IPS-18a (cell line): ENCODE data around the gene RDX.
A peak's percentile ranks its signal among the peaks of the same experiment; 100 is the strongest.
"Not testable (repeated sequence)": the region's sequence is repeated elsewhere in the genome, so short reads cannot be mapped to it uniquely, and the experiment has no call there.

Experiments used
- H3K27ac ChIP-seq: one replicate; pipeline ENCODE4 v1.5.1; 2013; ENCODE audit warnings: low read length
- H3K27me3 ChIP-seq: one replicate; pipeline ENCODE4 v1.6.1; 2013; ENCODE audit warnings: mild to moderate bottlenecking, low read length; ENCODE audit not compliant: control insufficient read depth, insufficient read depth
- H3K36me3 ChIP-seq: one replicate; pipeline ENCODE4 v1.6.1; 2013; ENCODE audit warnings: low read depth, low read length; ENCODE audit not compliant: control insufficient read depth
- H3K4me1 ChIP-seq: one replicate; pipeline ENCODE4 v1.6.1; 2013; ENCODE audit warnings: low read depth, low read length; ENCODE audit not compliant: control insufficient read depth
- H3K4me3 ChIP-seq: one replicate; pipeline ENCODE4 v1.5.1; 2013; ENCODE audit warnings: low read length
- H3K9ac ChIP-seq: one replicate; pipeline ENCODE4 v1.6.1; 2013; ENCODE audit warnings: mild to moderate bottlenecking, low read length, moderate library complexity
- H3K9me3 ChIP-seq: one replicate; pipeline ENCODE4 v1.6.1; 2013; ENCODE audit warnings: low read depth, low read length; ENCODE audit not compliant: control insufficient read depth

Gene RDX

GRCh38 chr11:110301577-110301976, 5.2 kb upstream of the RDX start:
- Histone ChIP-seq H3K36me3 (no peaks in the 10 kb centered on the region), H3K4me3 (no peak overlapping the region), H3K27ac (no peak overlapping the region), H3K4me1 (peaks cover 16% of the 10 kb centered on the region), H3K9ac (no peak overlapping the region), H3K27me3 (no peaks in the 10 kb centered on the region), H3K9me3 (no peaks in the 10 kb centered on the region)

- no peak overlapping the region for H3K27ac ChIP-seq
- no peak overlapping the region for H3K9ac ChIP-seq
- H3K4me1 ChIP-seq, result peaks cover 16% of the 10 kb centered on the region
- no peaks in the 10 kb centered on the region for H3K9me3 ChIP-seq
- no peak overlapping the region for H3K4me3 ChIP-seq
- no peaks in the 10 kb centered on the region for H3K27me3 ChIP-seq
- no peaks in the 10 kb centered on the region for H3K36me3 ChIP-seq
Observed at GRCh38 chr11:110301032-110301431, 4.6 kb upstream of the RDX start.

GRCh38 chr11:110299006-110299785, 2.8 kb upstream of the RDX start:
- Histone ChIP-seq H3K27me3 (no peaks in the 10 kb centered on the region), H3K4me3 (no peak overlapping the region), H3K9ac (no peak overlapping the region), H3K9me3 (no peaks in the 10 kb centered on the region), H3K36me3 (no peaks in the 10 kb centered on the region), H3K4me1 (peaks cover 26% of the 10 kb centered on the region), H3K27ac (no peak overlapping the region)

- Histone ChIP-seq H3K9me3 (no peaks in the 10 kb centered on the region), H3K27ac (no peak overlapping the region), H3K4me3 (no peak overlapping the region), H3K9ac (no peak overlapping the region), H3K4me1 (peaks cover 34% of the 10 kb centered on the region), H3K27me3 (no peaks in the 10 kb centered on the region), H3K36me3 (no peaks in the 10 kb centered on the region)
Observed at GRCh38 chr11:110298301-110298765, 1.9 kb upstream of the RDX start.

GRCh38 chr11:110297726-110298300, 1.4 kb upstream of the RDX start:
- Histone ChIP-seq H3K27ac (no peak overlapping the region), H3K4me1 (peaks cover 38% of the 10 kb centered on the region)

GRCh38 chr11:110297076-110297725, 787 bp upstream of the RDX start:
- peak overlapping the region; percentile 68 for H3K4me3 ChIP-seq
- H3K4me1 ChIP-seq, result peaks cover 41% of the 10 kb centered on the region
- no peaks in the 10 kb centered on the region for H3K36me3 ChIP-seq
- H3K9ac ChIP-seq, result peak overlapping the region; percentile 44
- no peak overlapping the region for H3K27ac ChIP-seq
- H3K9me3 ChIP-seq, result no peaks in the 10 kb centered on the region
- H3K27me3 ChIP-seq, result no peaks in the 10 kb centered on the region

More at GRCh38 chr11:110297726-110298300, 1.4 kb upstream of the RDX start:
- no peak overlapping the region for H3K9ac ChIP-seq
- H3K36me3 ChIP-seq, result no peaks in the 10 kb centered on the region
- no peak overlapping the region for H3K4me3 ChIP-seq
- no peaks in the 10 kb centered on the region for H3K27me3 ChIP-seq
- no peaks in the 10 kb centered on the region for H3K9me3 ChIP-seq

- peak overlapping the region; percentile 94 for H3K4me3 ChIP-seq
- H3K36me3 ChIP-seq, result no peaks in the 10 kb centered on the region
- H3K9me3 ChIP-seq, result no peaks in the 10 kb centered on the region
- no peaks in the 10 kb centered on the region for H3K27me3 ChIP-seq
- H3K27ac ChIP-seq, result no peak overlapping the region
- peaks cover 41% of the 10 kb centered on the region for H3K4me1 ChIP-seq
- peak overlapping the region; percentile 83 for H3K9ac ChIP-seq
Observed at GRCh38 chr11:110295531-110296225, 736 bp downstream of the RDX start.

- H3K4me3 ChIP-seq, result peak overlapping the region; percentile 94
- H3K36me3 ChIP-seq, result no peaks in the 10 kb centered on the region
- peaks cover 41% of the 10 kb centered on the region for H3K4me1 ChIP-seq
- H3K27me3 ChIP-seq, result no peaks in the 10 kb centered on the region
- H3K27ac ChIP-seq, result no peak overlapping the region
- H3K9me3 ChIP-seq, result no peaks in the 10 kb centered on the region
- H3K9ac ChIP-seq, result peak overlapping the region; percentile 83
Observed at GRCh38 chr11:110295086-110295485, 1.3 kb downstream of the RDX start.

GRCh38 chr11:110294509-110294908, 1.9 kb downstream of the RDX start:
- peaks cover 41% of the 10 kb centered on the region for H3K4me1 ChIP-seq
- no peak overlapping the region for H3K27ac ChIP-seq
- H3K36me3 ChIP-seq, result no peaks in the 10 kb centered on the region
- peak overlapping the region; percentile 94 for H3K4me3 ChIP-seq
- H3K27me3 ChIP-seq, result no peaks in the 10 kb centered on the region
- H3K9ac ChIP-seq, result peak overlapping the region; percentile 83
- H3K9me3 ChIP-seq, result no peaks in the 10 kb centered on the region

GRCh38 chr11:110293389-110293788, 3.0 kb downstream of the RDX start:
- no peak overlapping the region for H3K9ac ChIP-seq
- no peak overlapping the region for H3K27ac ChIP-seq
- no peaks in the 10 kb centered on the region for H3K9me3 ChIP-seq
- H3K4me1 ChIP-seq, result peaks cover 39% of the 10 kb centered on the region
- no peaks in the 10 kb centered on the region for H3K36me3 ChIP-seq
- H3K27me3 ChIP-seq, result no peaks in the 10 kb centered on the region
- H3K4me3 ChIP-seq, result peak overlapping the region; percentile 94

- not testable (repeated sequence) for H3K4me3 ChIP-seq
- peaks cover 26% of the 10 kb centered on the region for H3K4me1 ChIP-seq
Observed at GRCh38 chr11:110292146-110292545, 4.3 kb downstream of the RDX start.

More at GRCh38 chr11:110292146-110292545, 4.3 kb downstream of the RDX start:
- not testable (repeated sequence) for H3K9ac ChIP-seq, H3K27me3 ChIP-seq, H3K36me3 ChIP-seq, H3K9me3 ChIP-seq, H3K27ac ChIP-seq
